ENCODE results near the gene TLR3.

DNA sequence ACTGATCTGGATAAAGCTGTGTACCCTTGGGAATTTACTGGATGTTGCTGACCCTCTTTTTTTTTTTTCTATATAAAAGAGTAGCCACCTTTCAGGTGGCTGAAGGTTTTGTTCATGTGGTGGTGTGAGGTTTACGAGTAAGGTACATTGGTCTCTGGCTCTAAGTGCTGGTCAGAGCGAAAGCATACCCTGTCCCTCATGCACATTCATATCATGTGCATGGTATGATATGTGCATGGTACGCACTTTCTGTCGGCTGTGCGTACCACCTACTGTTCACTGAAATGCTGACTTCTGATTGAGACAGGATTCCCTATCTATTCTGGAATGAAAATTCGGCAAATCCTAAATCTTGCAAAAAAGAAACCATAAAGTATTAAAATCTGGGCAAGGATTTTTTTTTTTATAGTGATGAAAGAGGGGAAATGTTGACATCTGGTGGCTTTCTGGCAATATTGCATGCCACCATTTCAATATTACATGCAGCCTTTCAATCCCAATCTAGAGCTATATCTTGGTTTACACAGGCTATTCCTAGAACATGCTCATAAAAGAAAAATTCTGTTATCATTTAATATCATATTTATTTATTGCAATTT, 68.3 kb downstream of the TLR3 start:
- TF ChIP-seq, protein P1, sequence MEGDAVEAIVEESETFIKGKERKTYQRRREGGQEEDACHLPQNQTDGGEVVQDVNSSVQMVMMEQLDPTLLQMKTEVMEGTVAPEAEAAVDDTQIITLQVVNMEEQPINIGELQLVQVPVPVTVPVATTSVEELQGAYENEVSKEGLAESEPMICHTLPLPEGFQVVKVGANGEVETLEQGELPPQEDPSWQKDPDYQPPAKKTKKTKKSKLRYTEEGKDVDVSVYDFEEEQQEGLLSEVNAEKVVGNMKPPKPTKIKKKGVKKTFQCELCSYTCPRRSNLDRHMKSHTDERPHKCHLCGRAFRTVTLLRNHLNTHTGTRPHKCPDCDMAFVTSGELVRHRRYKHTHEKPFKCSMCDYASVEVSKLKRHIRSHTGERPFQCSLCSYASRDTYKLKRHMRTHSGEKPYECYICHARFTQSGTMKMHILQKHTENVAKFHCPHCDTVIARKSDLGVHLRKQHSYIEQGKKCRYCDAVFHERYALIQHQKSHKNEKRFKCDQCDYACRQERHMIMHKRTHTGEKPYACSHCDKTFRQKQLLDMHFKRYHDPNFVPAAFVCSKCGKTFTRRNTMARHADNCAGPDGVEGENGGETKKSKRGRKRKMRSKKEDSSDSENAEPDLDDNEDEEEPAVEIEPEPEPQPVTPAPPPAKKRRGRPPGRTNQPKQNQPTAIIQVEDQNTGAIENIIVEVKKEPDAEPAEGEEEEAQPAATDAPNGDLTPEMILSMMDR (IDR thresholded peaks at IDR 0.05; ENCODE audit: insufficient read depth, low read length, poor library complexity, severe bottlenecking), result peak; percentile 34
- TF ChIP-seq EZH2phosphoT487 (conservative IDR thresholded peaks at IDR 0.05; ENCODE audit: low read length), result no peak
